Bronchial epithelial cell (primary cell): ENCODE measurements around the gene RBM19. TPM values are rescaled to one million over a fixed set of nuclear protein-coding genes. Genes with fewer than 3 reads are reported as not detected.
A peak's percentile ranks its signal among the peaks of the same experiment; 100 is the strongest.

Experiments
- DNase-seq: peaks from one replicate; pipeline ENCODE4 v3.0.0-alpha.2; 2010; ENCODE audit warnings: low read depth
- FAIRE-seq: peaks from 2 replicates; lab custom pipeline; 2011; peaks lifted over from hg19 to GRCh38; lab: Jason Lieb, UNC
- H3K27me3 ChIP-seq: 2 replicates; pipeline ENCODE4 v1.5.1; 2011; ENCODE audit warnings: low read length; ENCODE audit not compliant: control insufficient read depth, insufficient read depth
- H3K36me3 ChIP-seq: 2 replicates; pipeline ENCODE4 v1.5.1; 2011; ENCODE audit warnings: low read length; ENCODE audit not compliant: control insufficient read depth, insufficient read depth
- H3K4me3 ChIP-seq: 2 replicates; pipeline ENCODE4 v1.5.1; 2011; ENCODE audit warnings: mild to moderate bottlenecking, low read depth, low read length, control low read depth
- CTCF ChIP-seq: IDR thresholded peaks from 2 replicates; pipeline ENCODE4 v1.5.1; 2011; ENCODE audit warnings: mild to moderate bottlenecking, moderate library complexity, low read length, control low read depth, inconsistent platforms; ENCODE audit not compliant: insufficient read depth, severe bottlenecking
- total RNA-seq: library from RNA; depleted of rRNA; stranded (reverse); fragments of >200 nt; gene quantifications from 2 replicates; pipeline ENCODE4 v1.2.1, GENCODE V29; 2014

Gene RBM19
- total RNA-seq, 1 donor from 2014 or later, result 19.0 TPM

GRCh38 chr12:113899042-113899560, 67.0 kb downstream of the RBM19 start:
- FAIRE-seq, result peak; percentile 88
- Histone ChIP-seq H3K27me3 (no peaks in the 10 kb centered on the region), H3K4me3 (no peak overlapping the region), H3K36me3 (peaks cover 1% of the 10 kb centered on the region)
- no peak for TF ChIP-seq CTCF
- no peak for DNase-seq

GRCh38 chr12:113898466-113898865, 67.7 kb downstream of the RBM19 start:
- FAIRE-seq (no peak), DNase-seq (no peak)
- peaks cover 1% of the 10 kb centered on the region for H3K36me3 ChIP-seq
- H3K27me3 ChIP-seq, result no peaks in the 10 kb centered on the region
- no peak for TF ChIP-seq CTCF
- no peak overlapping the region for H3K4me3 ChIP-seq

GRCh38 chr12:113897406-113897805, 68.7 kb downstream of the RBM19 start:
- H3K27me3 ChIP-seq, result no peaks in the 10 kb centered on the region
- no peak overlapping the region for H3K4me3 ChIP-seq
- no peak for TF ChIP-seq CTCF
- H3K36me3 ChIP-seq, result no peaks in the 10 kb centered on the region
- DNase-seq (no peak), FAIRE-seq (no peak)

- Histone ChIP-seq H3K36me3 (no peaks in the 10 kb centered on the region), H3K27me3 (no peaks in the 10 kb centered on the region), H3K4me3 (no peak overlapping the region)
- no peak for TF ChIP-seq CTCF
- FAIRE-seq, result no peak
- no peak for DNase-seq
Measured at GRCh38 chr12:113896841-113897240, 69.3 kb downstream of the RBM19 start.

- DNase-seq (no peak), FAIRE-seq (no peak)
Measured at GRCh38 chr12:113896194-113896593, 69.9 kb downstream of the RBM19 start.

More at GRCh38 chr12:113896194-113896593, 69.9 kb downstream of the RBM19 start:
- H3K4me3 ChIP-seq, result no peak overlapping the region
- TF ChIP-seq CTCF, result no peak
- no peaks in the 10 kb centered on the region for H3K36me3 ChIP-seq
- H3K27me3 ChIP-seq, result no peaks in the 10 kb centered on the region
